ENCODE results near the gene ATP6V0E1.

DNA sequence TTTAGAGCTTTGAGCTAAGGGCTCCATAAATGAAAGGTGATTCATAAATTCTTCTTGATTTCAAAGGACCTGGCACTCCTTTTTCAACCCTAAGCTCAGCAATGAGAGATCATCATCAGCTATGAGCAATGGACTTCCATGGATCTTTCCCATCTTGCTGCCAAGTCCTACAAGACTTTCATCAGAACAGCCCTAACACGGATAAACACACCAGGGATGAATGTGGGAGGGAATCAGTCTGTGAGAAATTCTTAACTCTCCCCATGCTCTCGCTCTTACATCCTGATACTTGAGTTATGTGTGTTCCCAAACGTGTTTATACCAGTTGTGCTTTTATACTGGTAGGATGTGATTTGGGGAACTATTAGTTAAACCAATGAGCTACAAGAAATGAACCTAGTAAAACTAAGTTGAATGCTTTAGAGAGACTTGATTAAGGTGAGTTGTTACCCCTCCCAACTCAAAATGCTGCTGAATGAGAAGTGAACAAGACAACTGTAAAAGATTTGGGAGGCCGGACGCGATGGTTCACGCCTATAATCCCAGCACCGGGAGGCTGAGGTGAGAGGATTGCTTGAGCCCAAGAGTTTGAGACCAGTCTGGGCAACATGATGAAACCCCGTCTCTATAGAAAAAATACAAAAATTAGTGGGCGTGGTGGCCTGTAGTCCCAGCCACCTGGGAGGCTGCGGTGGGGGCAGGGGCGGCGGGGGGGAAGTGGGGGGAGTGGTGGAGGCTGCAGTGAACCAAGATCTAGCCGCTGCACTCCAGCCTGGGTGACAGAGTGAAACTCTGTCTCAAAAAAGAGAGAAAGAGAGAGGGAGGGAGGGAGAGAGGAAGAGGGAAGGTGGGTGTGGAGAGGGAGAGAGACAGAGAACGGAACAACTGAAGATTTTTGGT lies 29.5 kb upstream of the ATP6V0E1 start:
- TF ChIP-seq, protein P1, sequence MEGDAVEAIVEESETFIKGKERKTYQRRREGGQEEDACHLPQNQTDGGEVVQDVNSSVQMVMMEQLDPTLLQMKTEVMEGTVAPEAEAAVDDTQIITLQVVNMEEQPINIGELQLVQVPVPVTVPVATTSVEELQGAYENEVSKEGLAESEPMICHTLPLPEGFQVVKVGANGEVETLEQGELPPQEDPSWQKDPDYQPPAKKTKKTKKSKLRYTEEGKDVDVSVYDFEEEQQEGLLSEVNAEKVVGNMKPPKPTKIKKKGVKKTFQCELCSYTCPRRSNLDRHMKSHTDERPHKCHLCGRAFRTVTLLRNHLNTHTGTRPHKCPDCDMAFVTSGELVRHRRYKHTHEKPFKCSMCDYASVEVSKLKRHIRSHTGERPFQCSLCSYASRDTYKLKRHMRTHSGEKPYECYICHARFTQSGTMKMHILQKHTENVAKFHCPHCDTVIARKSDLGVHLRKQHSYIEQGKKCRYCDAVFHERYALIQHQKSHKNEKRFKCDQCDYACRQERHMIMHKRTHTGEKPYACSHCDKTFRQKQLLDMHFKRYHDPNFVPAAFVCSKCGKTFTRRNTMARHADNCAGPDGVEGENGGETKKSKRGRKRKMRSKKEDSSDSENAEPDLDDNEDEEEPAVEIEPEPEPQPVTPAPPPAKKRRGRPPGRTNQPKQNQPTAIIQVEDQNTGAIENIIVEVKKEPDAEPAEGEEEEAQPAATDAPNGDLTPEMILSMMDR (IDR thresholded peaks at IDR 0.05): no peak
- no peak for TF ChIP-seq POLR2A (IDR thresholded peaks at IDR 0.05)

Data from body of pancreas (tissue), 4 donors.